GM13977 (cell line): ENCODE measurements around the gene RNF14.

Experiments
- DNase-seq: peaks from one replicate; pipeline ENCODE4 v3.0.0; 2012; ENCODE audit warnings: low spot score
- in situ Hi-C: fragments of 300-500 bp; cut with MboI; formaldehyde crosslinking; loops from one replicate; pipeline ENCODE4 v1.12.0; 2022; ENCODE audit warnings: low sequenced_read_pairs, low pct_unique_long_range_greater_than_20kb, mixed read lengths, inconsistent platforms; ENCODE audit not compliant: unreplicated experiment
- TF ChIP-seq, protein P1 (sequence below): IDR thresholded peaks from 2 replicates; pipeline ENCODE4 v1.5.1; 2012; ENCODE audit warnings: mild to moderate bottlenecking, control low read depth; ENCODE audit not compliant: insufficient read depth; ENCODE audit errors: extremely low read depth, missing control alignments

The RNF14 gene

DNA sequence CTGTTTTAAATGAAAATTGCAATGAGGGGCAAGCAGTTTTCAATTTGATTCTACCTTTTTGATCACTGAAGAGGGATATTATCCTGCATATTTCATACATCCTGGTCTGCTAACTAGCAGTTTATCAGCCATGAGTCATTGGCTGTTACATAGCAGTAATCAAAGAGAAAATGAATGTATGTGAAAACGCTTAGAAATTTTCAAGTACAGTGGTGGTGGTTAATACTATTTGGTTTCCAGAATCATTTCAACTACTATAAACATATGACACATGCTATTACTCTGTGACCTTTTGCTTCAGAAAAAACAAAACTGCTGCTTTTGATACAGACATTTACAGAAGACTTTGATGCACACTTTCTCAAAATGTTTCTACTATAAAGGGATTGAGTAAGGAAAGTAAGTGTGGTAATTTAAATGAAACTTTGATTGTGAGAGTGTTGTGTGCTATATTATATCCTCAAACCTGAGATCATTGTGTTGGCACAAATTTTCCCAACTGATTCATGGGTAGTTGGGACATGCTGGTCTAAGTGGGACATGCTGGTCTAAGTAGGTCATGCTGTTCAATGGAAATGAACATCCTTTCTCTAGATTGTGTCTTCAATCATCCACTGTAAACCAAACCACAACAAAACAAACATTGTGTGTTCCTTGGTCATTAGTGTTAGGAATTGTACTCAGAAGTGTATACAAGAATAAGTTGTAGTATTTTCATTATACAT is 5.1 kb downstream of the RNF14 start:
- TF ChIP-seq, protein P1, sequence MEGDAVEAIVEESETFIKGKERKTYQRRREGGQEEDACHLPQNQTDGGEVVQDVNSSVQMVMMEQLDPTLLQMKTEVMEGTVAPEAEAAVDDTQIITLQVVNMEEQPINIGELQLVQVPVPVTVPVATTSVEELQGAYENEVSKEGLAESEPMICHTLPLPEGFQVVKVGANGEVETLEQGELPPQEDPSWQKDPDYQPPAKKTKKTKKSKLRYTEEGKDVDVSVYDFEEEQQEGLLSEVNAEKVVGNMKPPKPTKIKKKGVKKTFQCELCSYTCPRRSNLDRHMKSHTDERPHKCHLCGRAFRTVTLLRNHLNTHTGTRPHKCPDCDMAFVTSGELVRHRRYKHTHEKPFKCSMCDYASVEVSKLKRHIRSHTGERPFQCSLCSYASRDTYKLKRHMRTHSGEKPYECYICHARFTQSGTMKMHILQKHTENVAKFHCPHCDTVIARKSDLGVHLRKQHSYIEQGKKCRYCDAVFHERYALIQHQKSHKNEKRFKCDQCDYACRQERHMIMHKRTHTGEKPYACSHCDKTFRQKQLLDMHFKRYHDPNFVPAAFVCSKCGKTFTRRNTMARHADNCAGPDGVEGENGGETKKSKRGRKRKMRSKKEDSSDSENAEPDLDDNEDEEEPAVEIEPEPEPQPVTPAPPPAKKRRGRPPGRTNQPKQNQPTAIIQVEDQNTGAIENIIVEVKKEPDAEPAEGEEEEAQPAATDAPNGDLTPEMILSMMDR, result no peak
- no peak for DNase-seq
- in situ Hi-C loops, result loop anchor here (25.0 kb wide), 1 partner anchor 287 kb away; the partner anchor contains the start of gene ARAP3

DNA sequence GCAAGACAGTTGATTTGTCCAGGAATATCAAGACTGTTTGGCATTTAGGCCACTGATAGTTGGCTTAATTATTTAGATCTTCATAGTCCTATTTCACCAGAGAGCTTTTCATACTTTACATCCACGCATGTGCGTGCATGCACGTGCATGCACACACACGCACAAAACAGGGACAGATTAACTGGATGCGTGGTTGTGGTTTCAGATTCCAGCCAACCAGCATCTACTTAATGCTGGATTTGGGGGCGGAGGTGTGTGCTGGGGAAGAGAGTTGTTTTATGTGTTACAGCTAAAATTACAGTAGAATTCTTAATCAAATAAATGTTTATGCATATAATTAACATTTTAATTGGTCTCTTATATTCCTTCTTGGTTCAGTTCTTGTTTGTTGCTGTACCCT is 7.3 kb downstream of the RNF14 start:
- DNase-seq, result no peak
- TF ChIP-seq, protein P1, result no peak

DNA sequence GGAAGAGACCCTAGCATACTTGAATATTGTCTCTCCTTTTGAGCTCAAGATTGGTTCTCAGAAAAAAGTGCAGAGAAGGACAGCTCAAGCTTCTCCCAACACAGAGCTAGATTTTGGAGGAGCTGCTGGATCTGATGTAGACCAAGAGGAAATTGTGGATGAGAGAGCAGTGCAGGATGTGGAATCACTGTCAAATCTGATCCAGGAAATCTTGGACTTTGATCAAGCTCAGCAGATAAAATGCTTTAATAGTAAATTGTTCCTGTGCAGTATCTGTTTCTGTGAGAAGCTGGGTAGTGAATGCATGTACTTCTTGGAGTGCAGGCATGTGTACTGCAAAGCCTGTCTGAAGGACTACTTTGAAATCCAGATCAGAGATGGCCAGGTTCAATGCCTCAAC is 9.5 kb downstream of the RNF14 start:
- DNase-seq, result no peak
- in situ Hi-C loops, result no loop called here
- TF ChIP-seq, protein P1, result no peak

More for the DNA sequence above, 7.3 kb downstream of the RNF14 start:
- in situ Hi-C loops, result no loop called here

DNA sequence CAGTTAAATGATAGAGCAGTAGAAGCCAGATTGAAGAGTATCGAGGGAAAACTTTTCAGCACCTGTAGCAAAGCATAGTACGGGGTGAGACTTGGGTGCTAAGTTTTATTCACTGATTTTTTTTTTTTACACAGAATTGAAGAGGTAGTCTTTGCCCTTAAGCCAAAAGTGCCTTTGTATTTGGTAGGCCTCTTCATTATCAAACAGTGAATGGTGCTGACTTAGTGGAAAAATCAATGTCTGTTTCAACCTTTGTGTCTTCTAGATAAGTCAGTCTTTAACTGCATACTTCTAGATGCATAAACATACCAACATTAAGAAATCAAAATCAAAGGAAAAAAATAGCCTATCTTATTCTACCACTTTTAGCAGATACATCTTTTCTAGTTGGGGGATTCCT is 13.7 kb downstream of the RNF14 start:
- in situ Hi-C loops, result no loop called here
- TF ChIP-seq, protein P1, result no peak
- DNase-seq, result no peak

DNA sequence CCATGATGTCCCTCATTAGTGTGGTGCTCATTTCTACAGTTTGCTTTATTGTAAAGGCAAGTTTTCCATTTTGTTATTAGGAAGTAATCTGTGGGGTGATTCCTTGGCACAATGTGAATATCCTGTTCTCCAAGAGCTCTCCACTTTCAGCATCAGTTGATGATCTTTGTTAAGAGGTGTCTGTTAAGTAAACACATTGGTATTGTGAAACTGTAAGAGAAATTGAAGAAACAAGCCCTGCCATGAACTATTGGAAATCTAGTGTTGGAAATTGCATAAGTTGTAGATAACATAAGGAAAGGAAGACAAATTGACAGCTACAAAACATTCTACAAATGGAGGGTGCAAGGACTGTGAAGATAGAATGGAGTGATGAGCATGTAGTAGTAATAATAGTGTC is 17.2 kb downstream of the RNF14 start:
- TF ChIP-seq, protein P1, result no peak
- in situ Hi-C loops, result no loop called here

DNA sequence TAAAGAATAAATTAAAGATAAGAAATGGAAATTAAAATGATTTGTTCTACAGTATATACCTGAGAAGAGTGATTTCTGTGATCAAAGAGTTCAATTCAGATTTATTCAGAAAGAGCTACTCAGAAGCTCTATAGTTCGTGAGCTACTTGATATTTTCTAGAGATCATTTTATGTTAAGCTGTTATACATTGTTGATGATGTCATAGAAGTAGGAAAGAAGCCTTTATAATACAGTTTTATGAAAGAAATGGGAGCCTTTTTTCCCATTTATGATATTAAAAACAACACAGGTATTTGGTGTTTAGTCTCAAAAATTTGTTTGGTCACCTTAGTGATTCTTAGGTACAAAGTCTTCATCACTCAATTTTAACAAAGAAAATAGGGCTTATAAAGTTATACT is 20.8 kb downstream of the RNF14 start:
- in situ Hi-C loops, result loop anchor here (10.0 kb wide), 1 partner anchor 155 kb away; no protein-coding TSS in a partner anchor

More for the DNA sequence above, 17.2 kb downstream of the RNF14 start:
- no peak for DNase-seq

More for the DNA sequence above, 20.8 kb downstream of the RNF14 start:
- TF ChIP-seq, protein P1, result no peak
- no peak for DNase-seq
